NCI-H1694 (cell line): ENCODE data around the gene ARHGAP27.

Source experiments
- DNase-seq: peaks from one replicate; lab custom pipeline; 2025; lab: John Stamatoyannopoulos, UW

The ARHGAP27 gene

DNA sequence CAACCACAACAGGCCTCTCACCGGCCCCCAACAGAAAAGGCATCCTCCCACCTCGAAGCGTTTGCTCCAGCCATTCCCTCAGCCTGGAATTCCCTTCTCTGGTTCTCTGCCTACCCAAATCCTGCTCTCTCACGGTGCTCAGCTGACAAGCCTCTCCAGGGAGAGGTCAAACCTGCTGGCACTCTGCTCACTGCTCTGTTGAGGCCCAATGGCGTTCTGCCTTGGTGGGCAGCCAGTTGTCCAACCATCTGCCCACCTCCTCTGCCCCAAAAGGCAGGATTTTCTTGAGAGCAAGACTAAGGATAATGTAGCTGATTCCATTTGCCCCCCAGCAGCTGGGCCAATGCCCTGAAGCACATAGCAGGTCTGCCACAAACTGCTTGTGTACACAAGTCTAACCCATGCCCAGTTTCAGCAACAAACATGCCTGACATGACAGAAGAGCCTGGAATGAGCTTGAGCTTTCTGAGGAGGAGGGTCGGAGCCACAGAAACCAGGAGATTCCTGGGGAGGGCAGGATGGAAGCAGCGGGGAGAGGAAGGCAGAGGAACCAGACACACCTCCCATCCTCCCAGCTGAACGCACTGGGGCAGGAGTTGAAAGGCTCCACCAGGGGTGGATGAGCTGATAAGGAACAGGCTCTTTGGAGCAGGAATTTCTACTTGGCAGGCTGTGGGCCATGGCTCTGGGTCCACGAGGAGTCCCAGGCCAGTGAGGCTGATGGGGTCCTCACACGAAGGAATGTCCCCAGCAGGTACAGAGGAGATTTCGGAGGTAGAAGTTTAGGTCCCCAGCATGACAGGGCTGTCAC is 23.9 kb downstream of the ARHGAP27 start:
- DNase-seq = no peak

- no peak for DNase-seq
Measured at GRCh38 chr17:45406107-45406506, 26.6 kb downstream of the ARHGAP27 start.

DNA sequence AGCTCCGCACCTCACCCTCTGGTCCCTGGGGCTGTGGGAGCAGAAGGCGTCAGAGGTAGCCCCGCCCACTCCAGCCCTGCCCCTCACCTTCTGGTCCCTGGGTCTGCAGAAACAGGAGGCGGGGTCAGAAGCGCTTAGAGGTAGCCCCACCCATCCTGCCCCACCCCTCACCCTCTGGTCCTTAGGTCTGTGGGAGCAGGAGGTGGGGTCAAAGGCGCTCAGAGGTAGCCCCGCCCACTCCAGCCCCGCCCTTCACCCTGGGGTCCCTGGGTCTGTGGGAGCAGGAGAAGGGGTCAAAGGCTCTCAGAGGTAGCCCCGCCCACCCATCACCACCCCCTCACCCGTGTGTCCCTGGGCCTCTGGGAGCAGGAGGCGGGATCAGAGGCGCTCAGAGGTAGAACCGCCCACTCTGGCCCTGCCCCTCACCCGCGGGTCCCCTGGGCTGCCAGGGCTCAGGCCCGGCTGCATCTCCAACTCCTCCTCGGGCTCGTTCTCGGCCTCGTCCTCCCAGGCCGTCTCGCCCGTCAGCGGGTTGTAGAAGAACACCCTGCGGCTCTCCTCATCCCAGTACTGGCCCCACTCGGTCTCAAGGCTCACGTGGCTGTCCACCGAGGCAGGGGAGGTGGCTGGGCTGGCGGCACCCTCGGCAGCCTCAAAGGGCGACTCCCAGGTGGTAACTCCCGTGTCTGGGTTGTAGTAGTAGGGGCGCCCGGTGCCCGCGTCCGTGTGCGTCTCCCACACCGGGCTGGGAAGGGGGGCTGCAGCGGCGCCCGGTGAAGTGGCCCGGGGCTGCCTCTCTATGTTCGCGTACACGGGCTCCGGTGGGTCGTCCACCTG is 27.2 kb downstream of the ARHGAP27 start:
- no peak for DNase-seq

DNA sequence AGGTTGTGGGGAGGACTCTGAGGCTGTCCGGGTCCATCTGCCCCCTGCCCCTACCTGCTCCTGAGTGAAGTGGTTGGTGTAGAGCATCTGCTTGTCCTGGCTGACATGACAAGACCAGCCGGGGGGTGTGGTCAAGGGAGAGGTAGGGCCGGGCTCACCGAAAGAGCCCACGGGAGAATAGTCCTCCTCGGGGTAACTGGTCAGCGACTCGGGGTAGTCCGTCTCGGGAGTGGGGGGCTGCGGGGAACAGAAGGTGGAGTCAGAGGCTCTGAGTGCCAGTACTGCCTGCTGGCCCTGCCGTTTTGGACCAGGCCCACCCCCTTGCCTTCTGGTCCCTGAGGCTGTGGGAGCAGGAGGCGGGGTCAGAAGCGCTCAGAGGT is 27.8 kb downstream of the ARHGAP27 start:
- no peak for DNase-seq

GRCh38 chr17:45403906-45404490 is 28.7 kb downstream of the ARHGAP27 start:
- DNase-seq = no peak

DNA sequence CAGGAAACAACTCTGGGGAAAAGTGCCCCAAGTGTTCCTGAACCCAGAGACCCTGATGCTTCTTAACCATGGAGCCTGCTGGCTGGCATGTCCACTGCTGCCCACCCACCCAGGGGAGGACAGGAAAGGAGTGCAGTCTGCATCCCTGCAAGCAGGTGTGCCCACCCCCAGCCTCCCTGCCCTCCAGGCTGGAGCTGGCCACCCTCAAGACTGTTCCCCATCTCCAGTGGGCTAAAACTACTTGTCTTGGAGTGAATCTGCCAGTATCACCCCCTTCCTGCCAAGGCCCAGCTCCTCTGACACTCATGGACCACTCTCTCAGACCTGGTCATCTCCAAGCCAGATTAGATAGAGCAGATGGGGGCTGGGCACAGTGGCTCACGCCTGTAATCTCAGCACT is 29.8 kb downstream of the ARHGAP27 start:
- DNase-seq = no peak

DNA sequence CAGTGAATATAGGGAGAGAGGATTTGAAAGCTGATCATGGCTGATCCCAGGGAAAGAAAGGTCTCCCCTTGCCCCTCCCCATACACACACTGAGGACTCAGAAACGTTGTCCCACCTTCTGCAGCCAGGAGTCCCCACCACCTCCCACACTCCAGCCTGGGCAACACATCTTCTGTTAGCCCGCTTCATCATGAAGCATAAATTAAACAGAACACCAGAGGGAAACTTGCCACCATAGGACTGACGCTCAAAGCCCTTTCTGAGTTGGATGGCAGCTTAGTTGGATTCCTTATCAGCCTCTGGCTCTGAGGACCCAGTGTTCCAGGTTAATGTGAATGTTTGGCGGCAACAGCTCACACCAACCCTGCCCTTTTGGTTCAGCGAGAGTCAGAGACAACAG is 33.9 kb downstream of the ARHGAP27 start:
- DNase-seq = no peak

- no peak for DNase-seq
Measured at GRCh38 chr17:45397796-45398195, 34.9 kb downstream of the ARHGAP27 start.

GRCh38 chr17:45396496-45397205 is 36.0 kb downstream of the ARHGAP27 start:
- no peak for DNase-seq

GRCh38 chr17:45395569-45396415 is 36.9 kb downstream of the ARHGAP27 start:
- DNase-seq = no peak

GRCh38 chr17:45394913-45395568 is 37.6 kb downstream of the ARHGAP27 start:
- peak; percentile 77 for DNase-seq

GRCh38 chr17:45394564-45394912 is 38.1 kb downstream of the ARHGAP27 start:
- no peak for DNase-seq

- no peak for DNase-seq
Measured at GRCh38 chr17:45394091-45394490, 38.6 kb downstream of the ARHGAP27 start.

GRCh38 chr17:45393411-45393810 is 39.3 kb downstream of the ARHGAP27 start:
- no peak for DNase-seq

DNA sequence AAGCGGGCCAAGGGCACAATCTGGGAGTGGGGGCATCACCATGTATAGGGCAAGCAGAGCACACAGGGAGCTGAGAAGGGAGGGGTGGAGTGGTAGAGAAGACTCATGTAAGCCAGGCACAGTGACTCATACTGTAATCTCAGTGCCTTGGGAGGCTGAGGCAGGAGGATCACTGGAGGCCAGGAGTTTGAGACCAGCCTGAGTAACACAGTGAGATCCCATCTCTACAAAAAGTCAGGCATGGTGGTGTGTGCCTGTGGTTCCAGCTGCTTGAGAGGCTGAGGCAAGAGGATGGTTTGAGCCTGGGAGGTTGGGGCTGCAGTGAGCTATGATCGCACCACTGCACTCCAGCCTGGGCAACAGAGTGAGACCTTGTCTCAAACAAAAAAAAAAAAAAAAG is 40.8 kb downstream of the ARHGAP27 start:
- no peak for DNase-seq

GRCh38 chr17:45391291-45391690 is 41.4 kb downstream of the ARHGAP27 start:
- no peak for DNase-seq

DNA sequence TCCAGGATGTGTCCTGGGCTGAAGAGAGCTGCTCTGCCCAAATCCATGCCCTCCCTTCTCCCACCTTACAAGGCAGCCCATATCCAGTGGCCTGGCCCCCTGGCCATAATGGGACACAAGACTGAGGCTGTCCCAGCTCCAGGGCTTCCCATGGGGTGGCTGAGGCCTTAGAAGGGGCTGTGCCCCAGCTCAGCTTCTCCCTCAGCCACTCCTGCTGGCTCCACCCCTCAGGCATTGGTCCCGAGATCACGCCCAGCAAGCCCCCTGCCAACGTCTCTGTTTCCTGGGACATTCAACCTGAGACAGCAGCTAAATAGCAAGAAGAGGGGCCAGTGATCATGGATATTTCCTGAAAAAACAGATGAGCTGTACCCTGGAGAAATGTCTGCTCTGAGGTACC is 43.3 kb downstream of the ARHGAP27 start:
- DNase-seq = no peak

GRCh38 chr17:45388604-45389325 is 43.9 kb downstream of the ARHGAP27 start:
- DNase-seq = no peak

GRCh38 chr17:45387739-45388138 is 44.9 kb downstream of the ARHGAP27 start:
- DNase-seq = no peak

DNA sequence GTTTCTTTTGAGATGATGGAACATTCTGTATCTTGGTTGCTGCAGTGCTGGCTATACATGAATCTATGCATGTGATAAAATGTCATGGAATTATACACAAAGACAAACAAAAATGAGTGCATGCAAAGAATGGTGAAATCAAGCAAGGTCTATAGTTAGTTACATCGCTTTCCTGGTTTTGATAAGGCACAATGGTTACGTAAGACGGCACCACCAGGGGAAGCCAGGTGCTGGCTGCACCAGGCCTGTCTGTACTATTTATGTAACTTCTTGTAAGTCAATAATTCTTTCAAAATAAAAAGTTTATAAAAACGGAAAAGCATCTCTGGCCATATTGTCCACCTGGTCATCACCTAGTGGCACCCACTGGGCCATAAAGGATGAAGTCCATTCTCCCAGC is 46.5 kb downstream of the ARHGAP27 start:
- DNase-seq = no peak
